Kidney epithelial cell (primary cell): ENCODE results near the gene RPL9. TPM values are rescaled to one million over a fixed set of nuclear protein-coding genes. Genes with fewer than 3 reads are reported as not detected.

Experiments used
- DNase-seq: peaks from one replicate; pipeline ENCODE4 v3.0.0-alpha.2; 2010; ENCODE audit warnings: low read depth
- H3K27me3 ChIP-seq: 2 replicates; pipeline ENCODE4 v1.6.0; 2011; ENCODE audit warnings: low read length; ENCODE audit not compliant: control insufficient read depth, insufficient read depth
- H3K36me3 ChIP-seq: 2 replicates; pipeline ENCODE4 v1.5.1; 2011; ENCODE audit warnings: low read length; ENCODE audit not compliant: control insufficient read depth, insufficient read depth
- H3K4me3 ChIP-seq: 2 replicates; pipeline ENCODE4 v1.5.1; 2011; ENCODE audit warnings: low read depth, mild to moderate bottlenecking, control low read depth, low read length
- total RNA-seq: library from RNA; depleted of rRNA; stranded (reverse); fragments of >200 nt; gene quantifications from 2 replicates; pipeline ENCODE4 v1.2.3, GENCODE V29; 2015
- TF ChIP-seq, protein P1 (sequence below): IDR thresholded peaks from 2 replicates; pipeline ENCODE4 v1.5.1; 2011; ENCODE audit warnings: mild to moderate bottlenecking, moderate library complexity, low read length, control low read depth, inconsistent platforms; ENCODE audit not compliant: insufficient read depth, poor library complexity, severe bottlenecking

The RPL9 gene
- total RNA-seq, 1 donor from 2014 or later = 6,223 TPM

DNA sequence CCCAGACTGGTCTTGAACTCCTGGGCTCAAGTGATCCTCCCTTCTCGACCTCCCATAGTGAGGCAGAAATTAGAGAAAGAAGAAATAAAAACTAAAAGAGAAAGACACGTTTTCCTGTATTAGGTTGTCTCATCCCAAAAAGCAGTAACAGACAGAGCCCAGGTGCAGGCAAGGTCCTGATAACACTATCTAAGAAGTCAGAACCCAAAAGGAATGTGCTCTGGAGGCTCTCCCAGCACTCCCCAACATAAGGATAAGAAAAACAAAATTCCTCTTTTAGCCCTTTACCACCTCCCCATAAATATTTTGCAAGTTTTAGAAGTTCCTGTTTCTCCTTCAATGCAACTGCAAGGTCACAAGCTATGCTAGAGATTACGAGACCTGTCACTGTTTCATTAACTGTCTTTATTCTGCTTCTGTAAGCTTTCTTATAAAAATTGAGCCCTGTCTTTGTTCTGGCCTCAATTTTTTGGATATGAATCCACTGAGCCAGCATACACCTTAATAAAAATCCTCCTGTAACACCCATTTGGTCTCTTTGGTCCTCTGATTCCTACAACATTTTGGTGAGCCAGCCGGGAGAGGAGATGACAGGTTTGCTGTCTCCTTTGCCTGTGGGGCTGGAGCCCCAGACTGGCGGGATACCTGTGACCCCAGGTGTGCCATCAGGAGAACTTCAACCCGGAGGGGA, 26.0 kb upstream of the RPL9 start:
- no peak overlapping the region for H3K4me3 ChIP-seq
- H3K36me3 ChIP-seq = no peaks in the 10 kb centered on the region
- H3K27me3 ChIP-seq = no peaks in the 10 kb centered on the region
- TF ChIP-seq, protein P1, sequence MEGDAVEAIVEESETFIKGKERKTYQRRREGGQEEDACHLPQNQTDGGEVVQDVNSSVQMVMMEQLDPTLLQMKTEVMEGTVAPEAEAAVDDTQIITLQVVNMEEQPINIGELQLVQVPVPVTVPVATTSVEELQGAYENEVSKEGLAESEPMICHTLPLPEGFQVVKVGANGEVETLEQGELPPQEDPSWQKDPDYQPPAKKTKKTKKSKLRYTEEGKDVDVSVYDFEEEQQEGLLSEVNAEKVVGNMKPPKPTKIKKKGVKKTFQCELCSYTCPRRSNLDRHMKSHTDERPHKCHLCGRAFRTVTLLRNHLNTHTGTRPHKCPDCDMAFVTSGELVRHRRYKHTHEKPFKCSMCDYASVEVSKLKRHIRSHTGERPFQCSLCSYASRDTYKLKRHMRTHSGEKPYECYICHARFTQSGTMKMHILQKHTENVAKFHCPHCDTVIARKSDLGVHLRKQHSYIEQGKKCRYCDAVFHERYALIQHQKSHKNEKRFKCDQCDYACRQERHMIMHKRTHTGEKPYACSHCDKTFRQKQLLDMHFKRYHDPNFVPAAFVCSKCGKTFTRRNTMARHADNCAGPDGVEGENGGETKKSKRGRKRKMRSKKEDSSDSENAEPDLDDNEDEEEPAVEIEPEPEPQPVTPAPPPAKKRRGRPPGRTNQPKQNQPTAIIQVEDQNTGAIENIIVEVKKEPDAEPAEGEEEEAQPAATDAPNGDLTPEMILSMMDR = no peak
- DNase-seq = no peak

DNA sequence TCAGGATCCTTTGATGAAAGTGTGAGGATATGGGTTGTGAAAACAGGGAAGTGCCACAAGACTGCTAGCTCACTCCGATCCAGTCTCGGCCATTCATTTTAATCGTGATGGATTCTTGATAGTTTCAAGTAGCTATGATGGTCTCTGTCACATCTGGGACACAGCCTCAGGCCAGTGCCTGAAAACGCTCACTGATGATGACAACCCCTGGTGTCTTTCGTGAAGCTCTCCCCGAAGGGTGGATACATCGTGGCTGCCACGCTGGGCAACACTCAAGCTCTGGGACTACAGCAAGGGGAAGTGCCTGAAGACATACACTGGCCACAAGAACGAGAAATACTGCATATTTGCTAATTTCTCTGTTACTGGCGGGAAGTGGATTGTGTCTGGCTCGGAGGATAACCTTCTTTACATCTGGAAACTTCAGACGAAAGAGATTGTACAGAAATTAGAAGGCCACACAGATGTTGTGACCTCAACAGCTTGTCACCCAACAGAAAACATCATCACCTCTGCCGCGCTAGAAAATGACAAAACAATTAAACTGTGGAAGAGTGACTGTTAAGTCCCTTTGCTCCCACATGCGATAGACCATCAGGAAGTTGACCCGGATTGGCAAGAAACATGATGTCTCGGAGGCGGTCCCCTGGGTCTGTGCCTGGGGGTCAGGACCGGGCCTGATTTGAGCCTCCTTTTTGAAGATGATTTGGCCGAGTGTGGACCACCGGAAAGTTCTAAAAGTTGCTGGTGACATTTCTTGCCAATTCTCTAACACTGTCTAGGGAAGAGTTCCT, 22.4 kb upstream of the RPL9 start:
- no peak overlapping the region for H3K4me3 ChIP-seq
- DNase-seq = no peak
- TF ChIP-seq, protein P1 = no peak

DNA sequence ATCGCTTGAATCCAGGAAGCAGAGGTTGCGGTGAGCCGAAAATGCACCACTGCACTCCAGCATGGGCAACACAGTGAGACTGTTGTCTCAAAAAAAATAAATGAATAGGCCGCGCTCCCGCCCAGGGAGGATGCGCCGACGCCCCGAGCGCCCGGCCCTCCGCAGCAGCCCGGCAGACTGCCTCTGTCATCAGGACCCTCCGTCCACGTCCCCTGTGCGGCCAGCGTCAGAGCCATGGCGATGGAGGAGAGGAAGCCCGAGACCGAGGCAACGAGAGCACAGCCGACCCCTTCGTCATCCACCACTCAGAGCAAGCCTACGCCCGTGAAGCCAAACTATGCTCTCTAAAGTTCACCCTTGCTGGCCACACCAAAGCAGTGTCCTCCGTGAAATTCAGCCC, 21.5 kb upstream of the RPL9 start:
- no peak for DNase-seq
- Histone ChIP-seq H3K27me3 (no peaks in the 10 kb centered on the region), H3K4me3 (no peak overlapping the region), H3K36me3 (no peaks in the 10 kb centered on the region)
- TF ChIP-seq, protein P1 = no peak

More for the DNA sequence above, 22.4 kb upstream of the RPL9 start:
- Histone ChIP-seq H3K36me3 (no peaks in the 10 kb centered on the region), H3K27me3 (no peaks in the 10 kb centered on the region)

DNA sequence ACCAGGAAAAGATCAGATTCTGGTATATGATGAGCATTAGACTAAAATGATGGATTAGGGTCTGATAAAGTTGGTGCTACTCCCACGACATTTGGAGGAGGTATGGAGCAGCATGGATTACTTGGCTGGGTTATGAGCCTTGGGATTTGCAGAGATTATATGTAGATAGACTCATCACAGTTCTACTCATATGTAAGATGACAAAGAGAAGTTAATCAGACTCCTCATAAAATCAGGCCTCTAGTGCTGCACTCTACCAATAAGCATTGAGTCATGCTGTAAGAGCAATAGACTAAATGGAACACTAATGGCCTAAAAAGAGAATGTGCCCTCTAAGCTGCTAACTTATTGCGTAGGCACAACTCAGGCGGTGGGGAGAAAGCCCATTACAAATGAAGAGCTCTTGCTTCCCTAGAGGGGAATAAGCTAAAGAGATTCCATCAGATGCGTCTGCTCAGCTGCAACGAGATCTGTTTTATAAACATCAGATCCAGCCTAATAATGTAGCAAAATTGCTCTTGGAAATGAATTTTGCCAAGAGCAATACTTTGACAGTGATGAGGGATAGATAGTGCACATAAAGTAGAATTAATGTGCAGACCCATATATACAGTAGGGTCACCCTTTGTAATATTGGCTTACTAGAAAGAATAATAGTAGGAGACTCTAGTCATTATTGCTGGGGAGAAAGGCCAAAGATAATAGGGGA, 17.6 kb upstream of the RPL9 start:
- TF ChIP-seq, protein P1 = no peak
- H3K27me3 ChIP-seq = no peaks in the 10 kb centered on the region
- no peaks in the 10 kb centered on the region for H3K36me3 ChIP-seq
- no peak overlapping the region for H3K4me3 ChIP-seq
- DNase-seq = no peak

DNA sequence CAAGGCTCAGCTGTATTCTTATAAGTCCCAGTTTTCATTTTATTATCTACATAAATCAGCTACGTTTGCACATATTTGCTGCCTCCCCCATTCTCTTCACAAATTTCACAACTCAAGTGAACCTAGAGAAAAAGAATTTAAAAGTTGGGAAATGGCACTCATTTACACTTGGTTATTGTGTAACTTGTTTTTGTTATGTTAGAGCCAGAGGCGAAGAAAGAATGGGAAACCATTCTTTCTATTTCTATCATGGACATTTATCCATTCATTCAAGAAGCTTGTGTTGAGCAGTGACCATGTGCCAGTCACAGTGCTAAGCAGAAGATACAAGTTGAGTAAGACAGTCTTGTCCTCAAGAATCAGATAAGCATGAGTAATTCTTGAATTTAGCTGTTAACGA, 13.7 kb upstream of the RPL9 start:
- DNase-seq = no peak
- H3K36me3 ChIP-seq = no peaks in the 10 kb centered on the region

More for the DNA sequence above, 13.7 kb upstream of the RPL9 start:
- no peak overlapping the region for H3K4me3 ChIP-seq
- TF ChIP-seq, protein P1 = no peak
- H3K27me3 ChIP-seq = no peaks in the 10 kb centered on the region
